Measurements from ENCODE around the gene RAB37. TPM values are rescaled to one million over a fixed set of nuclear protein-coding genes. Genes with fewer than 3 reads are reported as not detected.

The RAB37 gene
- total and polyA plus RNA-seq, 2 of the 8 experiments (the other 6 are each of a cell fraction or from before 2014, with no cell fraction given) = 5.5 to 6.1 TPM

DNA sequence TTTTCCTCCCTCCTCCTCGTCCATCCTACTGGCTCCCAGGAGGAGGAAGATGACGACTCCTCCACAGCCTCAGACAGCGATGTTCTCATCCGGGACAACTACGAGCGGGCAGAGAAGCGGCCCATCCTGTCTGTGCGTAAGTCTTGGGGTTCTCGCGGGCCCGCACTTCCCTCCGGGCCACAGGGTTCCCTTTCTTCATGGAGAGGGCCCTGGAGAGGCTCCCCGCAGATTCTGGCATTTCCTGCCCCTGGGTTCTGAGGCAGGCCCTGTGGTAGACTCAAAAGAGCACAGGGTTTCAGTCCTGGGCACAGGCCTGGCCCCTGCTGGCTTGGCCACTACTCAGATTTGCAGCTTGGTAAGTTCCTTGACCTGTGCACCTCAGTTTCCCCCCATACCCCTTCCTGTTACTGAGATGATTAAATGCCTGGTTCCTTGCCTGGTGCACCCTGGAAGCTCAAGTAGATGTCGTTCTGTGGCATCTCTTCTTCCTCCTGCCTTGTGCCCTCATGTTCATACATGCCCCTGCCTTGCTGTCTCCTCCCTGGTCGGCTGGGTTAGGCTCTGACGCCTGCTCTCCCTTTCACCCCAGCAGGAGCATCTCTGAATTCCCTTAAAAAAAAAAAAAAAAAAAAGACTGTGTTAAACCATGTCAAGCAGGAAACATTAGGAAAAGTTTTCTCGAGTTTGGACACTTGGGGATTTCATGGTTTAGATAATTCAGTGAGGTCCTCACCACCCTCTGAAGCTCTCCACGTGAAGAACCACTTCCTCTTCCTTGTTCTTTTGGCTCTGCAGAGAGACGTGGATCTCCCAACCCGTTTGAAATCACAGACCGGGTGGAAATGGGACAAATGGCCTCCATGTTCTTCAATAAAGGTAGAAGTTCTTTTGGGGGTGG is 53.4 kb downstream of the RAB37 start (continued):
- TF ChIP-seq SAP30 (IDR thresholded peaks at IDR 0.05; ENCODE audit: insufficient read depth, insufficient replicate concordance, low read length) = no peak
- TF ChIP-seq PHF8 (conservative IDR thresholded peaks at IDR 0.05; ENCODE audit: low read depth, low read length) = no peak
- TF ChIP-seq CEBPB (IDR thresholded peaks at IDR 0.05; ENCODE audit: low read depth, low read length) = no peak

Data from H1 (cell line).